Activated naive CD8-positive, alpha-beta T cell treated with anti-CD3 and anti-CD28 coated beads, Interleukin-2, amount 50 U/mL, for 16 hours (primary cell): ENCODE results near the gene KLF12.
A peak's percentile ranks its signal among the peaks of the same experiment; 100 is the strongest.

Experiments
- DNase-seq: peaks from one replicate; pipeline ENCODE4 v3.0.0-alpha.2; 2020; ENCODE audit warnings: low read depth, low spot score

KLF12 gene

GRCh38 chr13:74134221-74134776 is at the start of gene KLF12:
Gene KLF12 (minus strand): TSS chr13:74134404.
- peak; percentile 83 for DNase-seq

GRCh38 chr13:74182491-74182890 is 48.3 kb upstream of the KLF12 start:
- no peak for DNase-seq

GRCh38 chr13:74174810-74175209 is 40.6 kb upstream of the KLF12 start:
- no peak for DNase-seq

- DNase-seq: no peak
Measured at GRCh38 chr13:74173822-74174221, 39.6 kb upstream of the KLF12 start.

- DNase-seq: no peak
Measured at GRCh38 chr13:74171641-74172040, 37.4 kb upstream of the KLF12 start.

- DNase-seq: no peak
Measured at GRCh38 chr13:74169676-74170075, 35.5 kb upstream of the KLF12 start.

- DNase-seq: no peak
Measured at GRCh38 chr13:74168263-74168675, 34.1 kb upstream of the KLF12 start.

- DNase-seq: no peak
Measured at GRCh38 chr13:74166261-74167004, 32.2 kb upstream of the KLF12 start.

GRCh38 chr13:74162782-74163181 is 28.6 kb upstream of the KLF12 start:
- no peak for DNase-seq

- no peak for DNase-seq
Measured at GRCh38 chr13:74162135-74162534, 27.9 kb upstream of the KLF12 start.

- no peak for DNase-seq
Measured at GRCh38 chr13:74158571-74159352, 24.6 kb upstream of the KLF12 start.

GRCh38 chr13:74158028-74158427 is 23.8 kb upstream of the KLF12 start:
- no peak for DNase-seq

GRCh38 chr13:74154981-74155380 is 20.8 kb upstream of the KLF12 start:
- no peak for DNase-seq

GRCh38 chr13:74153316-74153715 is 19.1 kb upstream of the KLF12 start:
- DNase-seq: no peak

- DNase-seq: no peak
Measured at GRCh38 chr13:74151859-74152258, 17.7 kb upstream of the KLF12 start.

- no peak for DNase-seq
Measured at GRCh38 chr13:74148352-74148751, 14.1 kb upstream of the KLF12 start.

GRCh38 chr13:74145249-74145975 is 11.2 kb upstream of the KLF12 start:
- DNase-seq: no peak

GRCh38 chr13:74144269-74144668 is 10.1 kb upstream of the KLF12 start:
- no peak for DNase-seq

GRCh38 chr13:74142257-74142656 is 8.1 kb upstream of the KLF12 start:
- no peak for DNase-seq

GRCh38 chr13:74138241-74138640 is 4.0 kb upstream of the KLF12 start:
- DNase-seq: no peak

- no peak for DNase-seq
Measured at GRCh38 chr13:74136084-74136658, 2.0 kb upstream of the KLF12 start.
